H9 (cell line): Measurements from ENCODE around the gene ITGAX. TPM values are rescaled to one million over a fixed set of nuclear protein-coding genes. Genes with fewer than 3 reads are reported as not detected.
"Not testable (repeated sequence)": the region's sequence is repeated elsewhere in the genome, so short reads cannot be mapped to it uniquely, and the experiment has no call there.

Experiments used
- DNase-seq: peaks from one replicate; pipeline ENCODE4 v3.0.0-alpha.2; 2017
- H2AFZ ChIP-seq: one replicate; pipeline ENCODE4 v1.6.1; 2013; ENCODE audit warnings: mild to moderate bottlenecking, low read length, control low read depth, moderate library complexity
- H2AK5ac ChIP-seq: 2 replicates; pipeline ENCODE4 v1.6.1; 2013; ENCODE audit warnings: low read length, control low read depth, mixed read lengths; ENCODE audit not compliant: insufficient read length
- H2BK120ac ChIP-seq: one replicate; pipeline ENCODE4 v1.6.1; 2013; ENCODE audit warnings: low read depth, mild to moderate bottlenecking, low read length, control low read depth, inconsistent platforms; ENCODE audit not compliant: poor library complexity, severe bottlenecking
- H2BK12ac ChIP-seq: 2 replicates; pipeline ENCODE4 v1.6.1; 2013; ENCODE audit warnings: low read length, control low read depth, mixed read lengths, low read depth; ENCODE audit not compliant: insufficient read length
- H2BK15ac ChIP-seq: 2 replicates; pipeline ENCODE4 v1.6.1; 2013; ENCODE audit warnings: low read depth, low read length, control low read depth
- H2BK20ac ChIP-seq: one replicate; pipeline ENCODE4 v1.6.1; 2013; ENCODE audit warnings: low read depth, mild to moderate bottlenecking, low read length, control low read depth, inconsistent platforms; ENCODE audit not compliant: poor library complexity, severe bottlenecking
- H2BK5ac ChIP-seq: 2 replicates; pipeline ENCODE4 v1.6.1; 2013; ENCODE audit warnings: low read length, control low read depth, mixed read lengths; ENCODE audit not compliant: insufficient read length
- H3K14ac ChIP-seq: 2 replicates; pipeline ENCODE4 v1.6.1; 2013; ENCODE audit warnings: low read length, control low read depth; ENCODE audit not compliant: insufficient read depth
- H3K18ac ChIP-seq: 2 replicates; pipeline ENCODE4 v1.6.1; 2013; ENCODE audit warnings: low read depth, mild to moderate bottlenecking, mixed read lengths, low read length, control low read depth; ENCODE audit not compliant: insufficient read length
- H3K23ac ChIP-seq: 2 replicates; pipeline ENCODE4 v1.6.1; 2013; ENCODE audit warnings: low read length, control low read depth, mixed read lengths, low read depth; ENCODE audit not compliant: insufficient read length
- H3K23me2 ChIP-seq: 2 replicates; pipeline ENCODE4 v1.6.1; 2013; ENCODE audit warnings: low read depth, mild to moderate bottlenecking, mixed read lengths, low read length, control low read depth; ENCODE audit not compliant: insufficient read length, poor library complexity, severe bottlenecking
- H3K27ac ChIP-seq: 2 replicates; pipeline ENCODE4 v1.5.1; 2013; ENCODE audit warnings: low read length, control low read depth, mixed read lengths, low read depth; ENCODE audit not compliant: insufficient read length
- H3K27me3 ChIP-seq: 2 replicates; pipeline ENCODE4 v1.6.1; 2013; ENCODE audit warnings: low read length, control low read depth, inconsistent platforms; ENCODE audit not compliant: insufficient read depth
- H3K4ac ChIP-seq: 2 replicates; pipeline ENCODE4 v1.6.1; 2013; ENCODE audit warnings: low read depth, mild to moderate bottlenecking, control low read depth, inconsistent platforms, low read length, moderate library complexity
- H3K4me1 ChIP-seq: 2 replicates; pipeline ENCODE4 v1.6.1; 2013; ENCODE audit warnings: low read length, control low read depth, inconsistent platforms; ENCODE audit not compliant: insufficient read depth
- H3K4me2 ChIP-seq: 2 replicates; pipeline ENCODE4 v1.6.1; 2013; ENCODE audit warnings: low read length, control low read depth, mixed read lengths; ENCODE audit not compliant: insufficient read length, insufficient read depth
- H3K56ac ChIP-seq: 2 replicates; pipeline ENCODE4 v1.6.1; 2013; ENCODE audit warnings: low read depth, mild to moderate bottlenecking, mixed read lengths, low read length, control low read depth; ENCODE audit not compliant: insufficient read length
- H3K79me1 ChIP-seq: 2 replicates; pipeline ENCODE4 v1.6.1; 2013; ENCODE audit warnings: low read depth, mild to moderate bottlenecking, moderate library complexity, low read length, control low read depth, inconsistent platforms; ENCODE audit not compliant: insufficient read depth, poor library complexity, severe bottlenecking
- H3K79me2 ChIP-seq: 2 replicates; pipeline ENCODE4 v1.6.1; 2013; ENCODE audit warnings: low read length, control low read depth, inconsistent platforms; ENCODE audit not compliant: insufficient read depth
- H3K9ac ChIP-seq: 2 replicates; pipeline ENCODE4 v1.6.1; 2013; ENCODE audit warnings: low read length, control low read depth, mixed read lengths; ENCODE audit not compliant: insufficient read length; ENCODE audit errors: extremely low read depth
- H3K9me3 ChIP-seq: one replicate; pipeline ENCODE4 v1.6.1; 2013; ENCODE audit warnings: low read depth, low read length, inconsistent platforms; ENCODE audit not compliant: control insufficient read depth
- H3T11ph ChIP-seq: one replicate; pipeline ENCODE4 v1.6.1; 2013; ENCODE audit warnings: mild to moderate bottlenecking, low read length, control low read depth, inconsistent platforms
- H4K20me1 ChIP-seq: one replicate; pipeline ENCODE4 v1.6.1; 2013; ENCODE audit not compliant: control insufficient read depth, insufficient read length, insufficient read depth
- H4K5ac ChIP-seq: 2 replicates; pipeline ENCODE4 v1.6.1; 2013; ENCODE audit warnings: low read depth, mild to moderate bottlenecking, mixed read lengths, low read length, control low read depth; ENCODE audit not compliant: insufficient read length
- H4K8ac ChIP-seq: replicated peaks from 2 replicates; pipeline ENCODE4 v1.6.1; 2013; ENCODE audit warnings: low read length, control low read depth, mixed read lengths, low read depth; ENCODE audit not compliant: insufficient read length
- H4K91ac ChIP-seq: 2 replicates; pipeline ENCODE4 v1.6.1; 2013; ENCODE audit warnings: low read depth, mild to moderate bottlenecking, moderate library complexity, mixed read lengths, low read length, control low read depth; ENCODE audit not compliant: insufficient read length
- H3K27ac Mint-ChIP-seq, 3 experiments: 2 replicates in 2 of 3; 3 replicates in 1 of 3; pipeline ENCODE4 v1.8.0; 2020 to 2021; ENCODE audit warnings: mixed read lengths in 3 of 3, mild to moderate bottlenecking in 1 of 3, moderate library complexity in 1 of 3
- H3K27me3 Mint-ChIP-seq: 2 replicates; pipeline ENCODE4 v1.8.0; 2021; ENCODE audit warnings: low read depth, mild to moderate bottlenecking, moderate library complexity, mixed read lengths
- H3K36me3 Mint-ChIP-seq, 3 experiments: 2 replicates in 2 of 3; 3 replicates in 1 of 3; pipeline ENCODE4 v1.8.0; 2020 to 2021; ENCODE audit warnings: low read depth in 3 of 3, mixed read lengths in 3 of 3; ENCODE audit not compliant: insufficient read depth in 1 of 3
- H3K4me1 Mint-ChIP-seq, 2 experiments: 2 replicates each; pipeline ENCODE4 v1.8.0; 2020; ENCODE audit warnings: mixed read lengths in 2 of 2
- H3K4me3 Mint-ChIP-seq, 2 experiments: 2 replicates in 1 of 2; 3 replicates in 1 of 2; pipeline ENCODE4 v1.8.0; 2020 to 2021; ENCODE audit warnings: mild to moderate bottlenecking in 2 of 2, mixed read lengths in 2 of 2, moderate library complexity in 1 of 2
- H3K9me3 Mint-ChIP-seq, 2 experiments: 2 replicates in 1 of 2; 3 replicates in 1 of 2; pipeline ENCODE4 v1.8.0; 2020; ENCODE audit warnings: mild to moderate bottlenecking in 2 of 2, mixed read lengths in 2 of 2, moderate library complexity in 1 of 2
- WGBS: extraction: QIAGEN DNeasy Blood & Tissue Kit; methylation state at CpG from one replicate; pipeline ENCODE4 v1.1.7; 2013; ENCODE audit warnings: missing lambda C conversion rate, low lambda C conversion rate, mixed read lengths; ENCODE audit not compliant: insufficient read length; ENCODE audit errors: extremely low coverage; 5-methylcytosine and 5-hydroxymethylcytosine counted together
- total RNA-seq: library from RNA; stranded (reverse); gene quantifications from 2 replicates; pipeline ENCODE4 v1.2.1, GENCODE V29; 2021
- TF ChIP-seq, protein P1 (sequence below): fragments of 200-600 bp; sonication (generic); conservative IDR thresholded peaks from 3 replicates; pipeline ENCODE4 v1.8.0; 2021; ENCODE audit warnings: antibody characterized with exemption, mild to moderate bottlenecking

Gene ITGAX
- total RNA-seq, 1 experiment from 2014 or later: 0.28 TPM

DNA sequence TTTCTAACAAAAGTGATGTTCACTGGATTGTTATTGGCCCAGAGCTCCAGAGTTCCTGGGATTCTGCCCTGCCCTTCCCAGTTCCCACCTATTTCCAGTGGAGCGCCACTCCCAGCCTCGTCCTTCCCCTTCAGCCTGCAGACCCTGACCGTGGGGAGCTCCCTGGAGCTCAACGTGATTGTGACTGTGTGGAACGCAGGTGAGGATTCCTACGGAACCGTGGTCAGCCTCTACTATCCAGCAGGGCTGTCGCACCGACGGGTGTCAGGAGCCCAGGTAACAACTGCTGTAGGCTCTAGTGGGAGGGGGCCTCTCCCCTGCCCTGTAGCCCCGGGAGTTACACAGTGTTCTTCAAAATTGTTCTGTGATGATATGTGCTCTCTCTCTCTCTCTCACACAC, 61.4 kb downstream of the ITGAX start:
- H3K4me1 Mint-ChIP-seq: peaks cover 6% of the 10 kb centered on the region in 2 experiments; a peak in 3 of 4 replicates
- Histone ChIP-seq H2BK120ac (no peak overlapping the region), H3K23me2 (no peaks in the 10 kb centered on the region), H3K79me2 (no peaks in the 10 kb centered on the region), H3K18ac (no peak overlapping the region), H3K4me2 (no peak overlapping the region), H3K27me3 (no peaks in the 10 kb centered on the region), H2AK5ac (no peak overlapping the region), H4K5ac (no peak overlapping the region), H3K14ac (no peak overlapping the region), H2BK20ac (no peak overlapping the region), H2BK12ac (no peak overlapping the region), H3K27ac (no peak overlapping the region), H3T11ph (no peak overlapping the region), H2BK5ac (no peak overlapping the region), H3K23ac (no peak overlapping the region), H3K4ac (no peak overlapping the region), H4K20me1 (no peaks in the 10 kb centered on the region), H4K8ac (no peak overlapping the region), H2AFZ (no peak overlapping the region), H3K9me3 (no peaks in the 10 kb centered on the region), H3K4me1 (no peaks in the 10 kb centered on the region), H3K56ac (no peak overlapping the region), H3K9ac (no peak overlapping the region), H2BK15ac (no peak overlapping the region), H3K79me1 (no peaks in the 10 kb centered on the region), H4K91ac (no peak overlapping the region)
- WGBS: no CpG with 5 or more reads among the region's 11 CpGs
- H3K4me3 Mint-ChIP-seq: no peak overlapping the region
- H3K9me3 Mint-ChIP-seq: peaks cover 0 to 4% of the 10 kb centered on the region in 2 experiments; a peak in 2 of 5 replicates
- H3K27me3 Mint-ChIP-seq: peaks cover 29% of the 10 kb centered on the region
- TF ChIP-seq, protein P1, sequence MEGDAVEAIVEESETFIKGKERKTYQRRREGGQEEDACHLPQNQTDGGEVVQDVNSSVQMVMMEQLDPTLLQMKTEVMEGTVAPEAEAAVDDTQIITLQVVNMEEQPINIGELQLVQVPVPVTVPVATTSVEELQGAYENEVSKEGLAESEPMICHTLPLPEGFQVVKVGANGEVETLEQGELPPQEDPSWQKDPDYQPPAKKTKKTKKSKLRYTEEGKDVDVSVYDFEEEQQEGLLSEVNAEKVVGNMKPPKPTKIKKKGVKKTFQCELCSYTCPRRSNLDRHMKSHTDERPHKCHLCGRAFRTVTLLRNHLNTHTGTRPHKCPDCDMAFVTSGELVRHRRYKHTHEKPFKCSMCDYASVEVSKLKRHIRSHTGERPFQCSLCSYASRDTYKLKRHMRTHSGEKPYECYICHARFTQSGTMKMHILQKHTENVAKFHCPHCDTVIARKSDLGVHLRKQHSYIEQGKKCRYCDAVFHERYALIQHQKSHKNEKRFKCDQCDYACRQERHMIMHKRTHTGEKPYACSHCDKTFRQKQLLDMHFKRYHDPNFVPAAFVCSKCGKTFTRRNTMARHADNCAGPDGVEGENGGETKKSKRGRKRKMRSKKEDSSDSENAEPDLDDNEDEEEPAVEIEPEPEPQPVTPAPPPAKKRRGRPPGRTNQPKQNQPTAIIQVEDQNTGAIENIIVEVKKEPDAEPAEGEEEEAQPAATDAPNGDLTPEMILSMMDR: no peak
- no peak overlapping the region for H3K27ac Mint-ChIP-seq
- H3K36me3 Mint-ChIP-seq: no peaks in the 10 kb centered on the region
- DNase-seq: no peak

DNA sequence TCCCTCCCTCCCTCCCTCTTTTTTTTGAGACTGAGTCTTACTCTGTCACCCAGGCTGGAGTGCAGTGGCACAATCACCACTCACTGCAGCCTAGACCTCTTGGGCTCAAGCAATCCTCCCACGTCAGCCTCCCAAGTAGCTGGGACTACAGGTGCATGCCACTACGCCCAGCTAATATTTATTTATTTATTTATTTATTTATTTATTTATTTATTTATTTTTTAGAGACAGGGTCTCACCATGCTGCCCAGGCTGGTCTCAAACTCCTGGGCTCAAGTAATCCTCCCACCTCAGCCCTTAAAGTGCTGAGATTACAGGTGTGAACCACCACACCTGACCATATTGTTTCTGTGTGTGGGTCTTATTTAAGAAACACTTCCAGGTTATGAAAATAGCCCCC, 62.1 kb downstream of the ITGAX start:
- not testable (repeated sequence) for H3K23me2 ChIP-seq, H3K4me3 Mint-ChIP-seq, H4K91ac ChIP-seq, H3K4me2 ChIP-seq, H2AK5ac ChIP-seq, H2BK120ac ChIP-seq, H3T11ph ChIP-seq, H4K20me1 ChIP-seq, H4K8ac ChIP-seq, H3K27ac Mint-ChIP-seq, H3K14ac ChIP-seq, H4K5ac ChIP-seq, H3K9me3 Mint-ChIP-seq, H2BK15ac ChIP-seq, H3K56ac ChIP-seq, H3K4ac ChIP-seq, H3K79me2 ChIP-seq, H3K9me3 ChIP-seq, H2BK12ac ChIP-seq, H2AFZ ChIP-seq, H3K18ac ChIP-seq, H3K36me3 Mint-ChIP-seq, H3K79me1 ChIP-seq, H3K23ac ChIP-seq, H2BK5ac ChIP-seq, H3K27ac ChIP-seq, H3K4me1 Mint-ChIP-seq, H3K4me1 ChIP-seq, H3K27me3 ChIP-seq, DNase-seq, H2BK20ac ChIP-seq, H3K9ac ChIP-seq
- peaks cover 29% of the 10 kb centered on the region for H3K27me3 Mint-ChIP-seq
- no CpG with 5 or more reads among the region's 2 CpGs for WGBS
